Activated B cell treated with CpG ODN at 0.5 μM for 24 hours (primary cell): ENCODE data around the gene KCNK17. TPM values are rescaled to one million over a fixed set of nuclear protein-coding genes. Genes with fewer than 3 reads are reported as not detected.

Source experiments
- ATAC-seq: fragments of 200-7000 bp; cut with Tn5 transposase; one replicate; pipeline ENCODE4 v1.10.0; 2021; ENCODE audit warnings: low read depth, mild to moderate bottlenecking, moderate library complexity
- CTCF ChIA-PET: fragments of 350-600 bp; sonication (Branson Sonifier 250); formaldehyde crosslinking; loops from one replicate; lab custom pipeline; 2021; ENCODE audit warnings: antibody characterized with exemption; lab: Charles Lee
- POLR2A ChIA-PET: fragments of 350-600 bp; sonication (Branson Sonifier 250); formaldehyde crosslinking; loops from one replicate; lab custom pipeline; 2021; ENCODE audit warnings: antibody characterized with exemption; lab: Charles Lee
- DNase-seq: peaks from one replicate; pipeline ENCODE4 v3.0.0; 2022
- H3K27ac Mint-ChIP-seq: one replicate; pipeline ENCODE4 v1.8.0; 2020; ENCODE audit warnings: mixed read lengths
- H3K27me3 Mint-ChIP-seq: one replicate; pipeline ENCODE4 v1.8.0; 2021; ENCODE audit warnings: mixed read lengths
- H3K36me3 Mint-ChIP-seq: one replicate; pipeline ENCODE4 v1.8.0; 2021; ENCODE audit warnings: low read depth, mixed read lengths
- H3K4me1 Mint-ChIP-seq: one replicate; pipeline ENCODE4 v1.8.0; 2021; ENCODE audit warnings: mixed read lengths
- H3K4me3 Mint-ChIP-seq: one replicate; pipeline ENCODE4 v1.8.0; 2020; ENCODE audit warnings: mild to moderate bottlenecking, mixed read lengths
- H3K9me3 Mint-ChIP-seq: one replicate; pipeline ENCODE4 v1.8.0; 2020; ENCODE audit warnings: mixed read lengths
- CTCF ChIP-seq: fragments of 200-600 bp; IDR thresholded peaks from one replicate; pipeline ENCODE4 v1.8.0; 2022; ENCODE audit warnings: antibody characterized with exemption, mild to moderate bottlenecking
- intact Hi-C: fragments of 100-400 bp; cut with micrococcal nuclease; formaldehyde crosslinking; loops from one replicate; pipeline ENCODE4 v1.15.1; 2024
- total RNA-seq: library from RNA; stranded (reverse); gene quantifications from 2 replicates; pipeline ENCODE4 v1.2.3, GENCODE V29; 2022

The KCNK17 gene
- total RNA-seq, 1 donor from 2014 or later, result not detected

- H3K27ac Mint-ChIP-seq, result no peak overlapping the region
- no peak for ATAC-seq
- CTCF ChIA-PET, result no interaction called here
Measured at GRCh38 chr6:39256294-39256940, 57.8 kb downstream of the KCNK17 start.

DNA sequence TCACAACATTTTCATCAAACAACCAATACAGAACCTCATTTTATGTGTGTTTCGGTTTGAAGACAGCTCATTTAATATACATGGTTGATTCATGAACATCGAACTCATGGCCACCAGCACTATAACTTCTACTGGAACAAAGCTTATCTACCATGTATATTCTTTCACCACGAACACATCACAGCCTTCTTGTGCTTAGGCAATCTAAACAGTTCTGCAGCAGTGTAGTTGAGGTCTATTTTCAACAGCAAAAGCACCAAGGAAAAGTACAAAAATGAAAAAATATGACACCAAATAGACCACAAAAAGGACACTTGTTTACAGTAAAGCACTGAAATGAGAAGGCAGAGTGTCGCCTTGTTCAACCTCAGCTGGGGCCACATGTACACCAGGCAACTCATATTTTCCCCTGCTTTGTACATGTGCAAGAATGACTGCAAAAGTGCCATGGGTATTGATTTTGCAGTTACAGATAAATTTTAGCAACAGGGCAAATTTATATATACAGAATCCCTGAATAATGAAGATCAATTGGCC lies 59.2 kb downstream of the KCNK17 start:
- no peak overlapping the region for H3K27ac Mint-ChIP-seq
- DNase-seq, result no peak
- H3K4me3 Mint-ChIP-seq, result no peak overlapping the region
- H3K36me3 Mint-ChIP-seq, result no peaks in the 10 kb centered on the region
- POLR2A ChIA-PET, result no interaction called here
- TF ChIP-seq CTCF, result no peak
- CTCF ChIA-PET, result no interaction called here
- ATAC-seq, result no peak
- peaks cover 12% of the 10 kb centered on the region for H3K27me3 Mint-ChIP-seq
- H3K4me1 Mint-ChIP-seq, result no peaks in the 10 kb centered on the region
- peaks cover 2% of the 10 kb centered on the region for H3K9me3 Mint-ChIP-seq
- intact Hi-C loops, result no loop called here

More at GRCh38 chr6:39256294-39256940, 57.8 kb downstream of the KCNK17 start:
- DNase-seq, result no peak
- POLR2A ChIA-PET, result no interaction called here
- H3K9me3 Mint-ChIP-seq, result peaks cover 2% of the 10 kb centered on the region
- peaks cover 16% of the 10 kb centered on the region for H3K27me3 Mint-ChIP-seq
- intact Hi-C loops, result no loop called here
- H3K4me1 Mint-ChIP-seq, result no peaks in the 10 kb centered on the region
- H3K36me3 Mint-ChIP-seq, result no peaks in the 10 kb centered on the region
- H3K4me3 Mint-ChIP-seq, result no peak overlapping the region
- TF ChIP-seq CTCF, result no peak

GRCh38 chr6:39251406-39251805 lies 62.8 kb downstream of the KCNK17 start:
- no peak overlapping the region for H3K4me3 Mint-ChIP-seq
- intact Hi-C loops, result no loop called here
- H3K9me3 Mint-ChIP-seq, result peaks cover 2% of the 10 kb centered on the region
- peaks cover 11% of the 10 kb centered on the region for H3K27me3 Mint-ChIP-seq
- CTCF ChIA-PET, result no interaction called here
- TF ChIP-seq CTCF, result no peak
- ATAC-seq, result no peak
- no peaks in the 10 kb centered on the region for H3K4me1 Mint-ChIP-seq
- POLR2A ChIA-PET, result no interaction called here
- H3K27ac Mint-ChIP-seq, result no peak overlapping the region
- no peaks in the 10 kb centered on the region for H3K36me3 Mint-ChIP-seq
- no peak for DNase-seq

- no peaks in the 10 kb centered on the region for H3K36me3 Mint-ChIP-seq
- DNase-seq (no peak), ATAC-seq (no peak)
- H3K9me3 Mint-ChIP-seq, result peaks cover 2% of the 10 kb centered on the region
- intact Hi-C loops, result no loop called here
- ChIA-PET POLR2A (no interaction called here), CTCF (no interaction called here)
- H3K27me3 Mint-ChIP-seq, result peaks cover 11% of the 10 kb centered on the region
- no peaks in the 10 kb centered on the region for H3K4me1 Mint-ChIP-seq
- no peak overlapping the region for H3K27ac Mint-ChIP-seq
- no peak overlapping the region for H3K4me3 Mint-ChIP-seq
- TF ChIP-seq CTCF, result no peak
Measured at GRCh38 chr6:39250507-39250906, 63.7 kb downstream of the KCNK17 start.

GRCh38 chr6:39249278-39249677 lies 64.9 kb downstream of the KCNK17 start:
- no peaks in the 10 kb centered on the region for H3K4me1 Mint-ChIP-seq
- CTCF ChIA-PET, result no interaction called here
- no peak for TF ChIP-seq CTCF
- H3K27ac Mint-ChIP-seq, result no peak overlapping the region
- peaks cover 11% of the 10 kb centered on the region for H3K27me3 Mint-ChIP-seq
- ATAC-seq (no peak), DNase-seq (no peak)
- no peaks in the 10 kb centered on the region for H3K36me3 Mint-ChIP-seq
- H3K9me3 Mint-ChIP-seq, result no peaks in the 10 kb centered on the region
- H3K4me3 Mint-ChIP-seq, result no peak overlapping the region
- POLR2A ChIA-PET, result no interaction called here
- intact Hi-C loops, result no loop called here

Other genes starting within 250 kb of the KCNK17 start
- 9.6 and 9.7 TPM in 2 replicates for gene SAYSD1, start 199.2 kb downstream of the KCNK17 start, total RNA-seq
- not detected in 2 replicates for gene KCNK5, start 84.9 kb downstream of the KCNK17 start, total RNA-seq
- gene KCNK16, start 8.3 kb upstream of the KCNK17 start, total RNA-seq, result not detected in 2 replicates